ENCODE results near the gene GATAD2A. TPM values are rescaled to one million over a fixed set of nuclear protein-coding genes. Genes with fewer than 3 reads are reported as not detected.
"Not testable (repeated sequence)": the region's sequence is repeated elsewhere in the genome, so short reads cannot be mapped to it uniquely, and the experiment has no call there.

Gene GATAD2A
- polyA plus RNA-seq, 1 donor (not counting 4 experiments of a cell fraction or from before 2014, with no cell fraction given): 28.4 TPM

- H3K4me3 ChIP-seq (ENCODE audit: control insufficient read depth in 2 of 3, extremely low read depth in 1 of 3, insufficient read depth in 2 of 3, low read depth in 1 of 3, low read length in 3 of 3): no peak overlapping the region
- no peaks in the 10 kb centered on the region for H3K9me3 ChIP-seq (ENCODE audit: control insufficient read depth, low read depth, low read length)
- H3K79me2 ChIP-seq (ENCODE audit: control insufficient read depth, insufficient read depth, low read length): no peaks in the 10 kb centered on the region
- H3K27me3 ChIP-seq (ENCODE audit: control insufficient read depth, extremely low read depth, insufficient read depth, low read length): no peaks in the 10 kb centered on the region
- peaks cover 11% of the 10 kb centered on the region for H3K4me1 ChIP-seq (ENCODE audit: control insufficient read depth, extremely low read depth, insufficient read depth, low read length)
- H3K27ac ChIP-seq (ENCODE audit: control insufficient read depth, insufficient read depth, low read length): no peak overlapping the region
- no peaks in the 10 kb centered on the region for H4K20me1 ChIP-seq (ENCODE audit: control insufficient read depth, extremely low read depth, insufficient read depth, low read length)
- H3K9me1 ChIP-seq (ENCODE audit: control insufficient read depth, extremely low read depth, insufficient read depth, low read length): no peaks in the 10 kb centered on the region
- H3K9ac ChIP-seq (ENCODE audit: control insufficient read depth, extremely low read depth, insufficient read depth, low read length): no peak overlapping the region
- TF ChIP-seq CTCF (optimal IDR thresholded peaks at IDR 0.05 in 1 of 3, IDR thresholded peaks at IDR 0.05 in 1 of 3, conservative IDR thresholded peaks at IDR 0.05 in 1 of 3; ENCODE audit: extremely low read depth in 1 of 3, insufficient read depth in 2 of 3, low read length in 3 of 3) (no peak), EZH2 (IDR thresholded peaks at IDR 0.05; ENCODE audit: low read length) (no peak)
- FAIRE-seq: no peak
- H3K36me3 ChIP-seq (ENCODE audit: control insufficient read depth in 2 of 2, extremely low read depth in 1 of 2, insufficient read depth in 2 of 2, low read length in 2 of 2): no peaks in the 10 kb centered on the region
- H2AFZ ChIP-seq (ENCODE audit: control insufficient read depth, low read length): no peak overlapping the region
- no peak for DNase-seq (ENCODE audit: low read depth, low spot score)
- dilution Hi-C loops (cut with MboI; ENCODE audit: extremely low pct_ligation_motif_present, low sequenced_read_pairs): no loop called here
- no peak overlapping the region for H3K4me2 ChIP-seq (ENCODE audit: control insufficient read depth, extremely low read depth, insufficient read depth, low read depth, low read length)
Measured at GRCh38 chr19:19372656-19373416, 32.6 kb upstream of the GATAD2A start.

- Histone ChIP-seq H3K79me2 (ENCODE audit: control insufficient read depth, insufficient read depth, low read length) (no peaks in the 10 kb centered on the region), H3K9ac (ENCODE audit: control insufficient read depth, extremely low read depth, insufficient read depth, low read length) (no peak overlapping the region), H3K9me1 (ENCODE audit: control insufficient read depth, extremely low read depth, insufficient read depth, low read length) (no peaks in the 10 kb centered on the region), H3K4me3 (ENCODE audit: control insufficient read depth in 2 of 3, extremely low read depth in 1 of 3, insufficient read depth in 2 of 3, low read depth in 1 of 3, low read length in 3 of 3) (no peak overlapping the region), H3K36me3 (ENCODE audit: control insufficient read depth in 2 of 2, extremely low read depth in 1 of 2, insufficient read depth in 2 of 2, low read length in 2 of 2) (no peaks in the 10 kb centered on the region), H3K27me3 (ENCODE audit: control insufficient read depth, extremely low read depth, insufficient read depth, low read length) (no peaks in the 10 kb centered on the region), H3K4me1 (ENCODE audit: control insufficient read depth, extremely low read depth, insufficient read depth, low read length) (peaks cover 16% of the 10 kb centered on the region), H3K9me3 (ENCODE audit: control insufficient read depth, low read depth, low read length) (no peaks in the 10 kb centered on the region), H3K27ac (ENCODE audit: control insufficient read depth, insufficient read depth, low read length) (no peak overlapping the region), H3K4me2 (ENCODE audit: control insufficient read depth, extremely low read depth, insufficient read depth, low read depth, low read length) (no peak overlapping the region), H4K20me1 (ENCODE audit: control insufficient read depth, extremely low read depth, insufficient read depth, low read length) (no peaks in the 10 kb centered on the region), H2AFZ (ENCODE audit: control insufficient read depth, low read length) (no peak overlapping the region)
- dilution Hi-C loops (cut with MboI; ENCODE audit: extremely low pct_ligation_motif_present, low sequenced_read_pairs): no loop called here
- FAIRE-seq (no peak), DNase-seq (ENCODE audit: low read depth, low spot score) (no peak)
- no peak for TF ChIP-seq CTCF (optimal IDR thresholded peaks at IDR 0.05 in 1 of 3, IDR thresholded peaks at IDR 0.05 in 1 of 3, conservative IDR thresholded peaks at IDR 0.05 in 1 of 3; ENCODE audit: extremely low read depth in 1 of 3, insufficient read depth in 2 of 3, low read length in 3 of 3)
- TF ChIP-seq EZH2 (IDR thresholded peaks at IDR 0.05; ENCODE audit: low read length): no peak
Measured at GRCh38 chr19:19379527-19379926, 25.9 kb upstream of the GATAD2A start.

GRCh38 chr19:19380316-19380715 lies 25.2 kb upstream of the GATAD2A start:
- H4K20me1 ChIP-seq (ENCODE audit: control insufficient read depth, extremely low read depth, insufficient read depth, low read length); H3K36me3 ChIP-seq (ENCODE audit: control insufficient read depth in 2 of 2, extremely low read depth in 1 of 2, insufficient read depth in 2 of 2, low read length in 2 of 2); FAIRE-seq; H2AFZ ChIP-seq (ENCODE audit: control insufficient read depth, low read length); DNase-seq (ENCODE audit: low read depth, low spot score); H3K4me3 ChIP-seq (ENCODE audit: control insufficient read depth in 2 of 3, extremely low read depth in 1 of 3, insufficient read depth in 2 of 3, low read depth in 1 of 3, low read length in 3 of 3); H3K27me3 ChIP-seq (ENCODE audit: control insufficient read depth, extremely low read depth, insufficient read depth, low read length); H3K9ac ChIP-seq (ENCODE audit: control insufficient read depth, extremely low read depth, insufficient read depth, low read length); H3K27ac ChIP-seq (ENCODE audit: control insufficient read depth, insufficient read depth, low read length); H3K4me2 ChIP-seq (ENCODE audit: control insufficient read depth, extremely low read depth, insufficient read depth, low read depth, low read length); H3K79me2 ChIP-seq (ENCODE audit: control insufficient read depth, insufficient read depth, low read length); H3K9me1 ChIP-seq (ENCODE audit: control insufficient read depth, extremely low read depth, insufficient read depth, low read length); H3K9me3 ChIP-seq (ENCODE audit: control insufficient read depth, low read depth, low read length); dilution Hi-C loops (cut with MboI; ENCODE audit: extremely low pct_ligation_motif_present, low sequenced_read_pairs): not testable (repeated sequence)
- H3K4me1 ChIP-seq (ENCODE audit: control insufficient read depth, extremely low read depth, insufficient read depth, low read length): peaks cover 17% of the 10 kb centered on the region
